DOHH2 (cell line): ENCODE measurements around the gene ZNF416.

Experiments
- CTCF ChIP-seq: fragments of 200-600 bp; sonication (generic); IDR thresholded peaks from one replicate; pipeline ENCODE4 v1.5.1; 2014; ENCODE audit warnings: antibody characterized with exemption, mild to moderate bottlenecking, low read depth, low read length; ENCODE audit not compliant: poor library complexity, severe bottlenecking
- EZH2phosphoT487 ChIP-seq: fragments of 200-600 bp; sonication (generic); IDR thresholded peaks from 2 replicates; pipeline ENCODE4 v1.6.1; 2017; ENCODE audit warnings: borderline replicate concordance, mild to moderate bottlenecking, antibody characterized with exemption, low read length, moderate library complexity, mixed read lengths

- TF ChIP-seq CTCF, result no peak
- TF ChIP-seq EZH2phosphoT487, result no peak
Observed at GRCh38 chr19:57587529-57587928, 8.8 kb upstream of the ZNF416 start.
